Activated T-cell treated with anti-CD3 and anti-CD28 coated beads, Interleukin-2, amount 50 U/mL, for 1 hour (primary cell): ENCODE measurements around the gene MAP4K4.

ENCODE experiments used
- DNase-seq: peaks from one replicate; pipeline ENCODE4 v3.0.0-alpha.2; 2020

Gene MAP4K4

DNA sequence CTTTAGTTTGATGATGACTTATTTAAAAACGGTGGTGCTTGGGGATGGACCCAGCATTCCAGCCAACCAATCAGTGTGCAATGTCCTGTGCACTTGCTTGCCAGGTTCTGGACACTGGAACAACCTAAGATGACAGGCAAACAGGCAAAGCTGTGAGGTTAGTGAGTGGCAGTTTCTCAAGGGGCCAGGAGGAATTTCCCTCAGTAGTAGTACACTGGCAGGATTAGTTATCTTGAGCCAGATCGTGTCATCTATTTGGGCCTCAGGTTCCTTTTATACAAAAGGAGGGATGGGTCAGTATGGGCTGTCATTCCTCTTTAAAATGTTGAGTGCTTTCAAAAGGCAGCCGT, 26.6 kb downstream of the MAP4K4 start:
- no peak for DNase-seq

DNA sequence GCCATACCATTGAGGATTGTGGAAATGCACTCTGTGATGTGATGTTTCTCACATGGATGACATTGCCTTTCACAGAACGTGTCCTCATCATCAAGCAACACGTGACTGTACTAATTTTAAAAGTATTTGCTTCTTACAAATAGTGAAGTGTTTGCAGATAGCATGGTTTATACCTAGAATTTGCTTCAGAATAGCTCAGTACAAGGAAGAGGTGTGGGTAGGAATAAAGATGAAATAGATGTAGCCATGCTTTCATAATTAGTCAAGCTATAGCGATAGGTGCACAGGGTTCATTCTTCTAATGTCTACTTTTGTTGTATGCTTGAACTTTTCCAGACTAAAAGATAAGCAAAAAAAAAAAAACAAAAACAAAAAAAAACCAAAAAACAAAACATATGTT, 27.5 kb downstream of the MAP4K4 start:
- DNase-seq = no peak

DNA sequence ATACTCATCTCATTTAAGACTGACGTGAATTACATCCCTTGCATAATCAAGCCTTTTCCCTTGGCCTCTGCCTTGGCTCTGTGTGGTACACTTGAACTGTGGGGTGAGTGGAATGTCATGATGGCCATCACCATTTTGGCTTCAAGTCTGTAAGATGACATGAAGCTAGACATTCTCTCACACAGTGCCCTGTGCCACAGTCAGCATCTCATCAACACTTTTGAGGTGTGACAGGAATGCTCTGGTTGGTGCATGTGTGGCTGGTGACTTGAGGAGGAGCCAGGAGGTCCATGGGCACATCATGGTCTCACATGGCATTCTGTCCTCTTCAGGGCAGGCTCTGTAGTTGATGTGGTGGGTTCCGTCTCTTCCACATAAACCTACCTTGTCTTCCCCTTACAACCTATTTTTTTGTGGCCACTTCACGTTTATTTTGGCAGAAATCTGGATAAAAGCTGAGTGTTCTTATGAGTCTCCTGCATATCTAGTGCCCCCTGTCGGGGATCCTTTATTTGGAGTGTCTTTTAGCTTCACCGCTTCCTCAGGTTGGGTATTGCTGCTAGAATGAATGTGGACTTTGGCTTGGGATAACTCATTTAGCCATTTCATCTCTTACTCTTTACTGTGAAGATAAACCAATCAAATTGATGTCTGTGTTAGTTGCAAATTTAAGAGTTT, 28.1 kb downstream of the MAP4K4 start:
- DNase-seq = no peak

DNA sequence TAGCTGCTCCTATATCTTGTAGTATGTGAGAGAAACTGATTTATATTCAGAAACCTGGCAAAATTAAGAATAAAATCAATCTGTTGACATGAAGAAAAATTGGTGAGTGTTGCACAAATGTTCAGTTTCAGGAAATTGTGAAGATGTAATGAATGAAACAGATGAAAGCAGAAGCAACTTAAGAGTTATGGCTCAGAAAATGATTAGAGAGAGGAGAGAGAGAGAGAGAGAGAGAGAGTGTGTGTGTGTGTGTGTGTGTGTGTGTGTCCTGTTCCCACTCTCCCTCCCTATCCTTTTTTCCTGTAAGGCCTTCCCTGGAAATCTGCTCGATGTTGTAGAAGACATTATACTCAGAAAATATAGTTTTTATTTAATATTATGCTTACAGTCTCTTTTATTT, 31.4 kb downstream of the MAP4K4 start:
- DNase-seq = no peak

DNA sequence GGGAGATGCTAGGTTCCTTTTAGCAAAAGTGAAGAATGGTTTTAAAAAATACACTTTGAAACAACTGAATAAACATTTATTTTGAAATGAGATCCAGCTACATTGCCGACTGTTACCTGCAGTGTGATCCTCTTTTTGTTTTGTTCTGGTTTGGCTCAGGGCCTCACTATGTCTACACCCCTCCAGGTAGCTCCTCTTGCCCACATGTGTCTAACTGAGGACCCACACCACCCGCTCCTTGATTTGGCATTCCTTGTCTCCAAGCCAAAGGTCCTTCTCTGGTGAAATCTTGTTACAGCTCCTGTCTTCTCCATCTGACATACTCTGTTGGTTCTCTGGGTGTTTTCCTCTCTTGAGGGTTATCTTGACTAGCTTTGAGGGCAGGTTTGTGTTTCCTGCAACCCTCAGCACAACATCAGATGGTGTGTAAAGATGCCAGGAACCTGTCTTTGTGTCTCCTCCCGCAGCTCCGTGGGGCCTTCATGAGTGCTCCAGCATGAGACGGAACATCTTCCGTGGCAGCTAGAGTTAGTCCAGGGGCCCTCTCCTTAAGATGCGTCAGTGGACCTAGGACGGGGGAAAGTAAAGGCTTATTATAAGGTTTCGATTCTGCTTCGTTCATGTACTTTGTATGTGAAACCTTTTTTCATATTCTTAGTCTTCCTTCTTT, 32.1 kb downstream of the MAP4K4 start:
- DNase-seq = peak; percentile 38

DNA sequence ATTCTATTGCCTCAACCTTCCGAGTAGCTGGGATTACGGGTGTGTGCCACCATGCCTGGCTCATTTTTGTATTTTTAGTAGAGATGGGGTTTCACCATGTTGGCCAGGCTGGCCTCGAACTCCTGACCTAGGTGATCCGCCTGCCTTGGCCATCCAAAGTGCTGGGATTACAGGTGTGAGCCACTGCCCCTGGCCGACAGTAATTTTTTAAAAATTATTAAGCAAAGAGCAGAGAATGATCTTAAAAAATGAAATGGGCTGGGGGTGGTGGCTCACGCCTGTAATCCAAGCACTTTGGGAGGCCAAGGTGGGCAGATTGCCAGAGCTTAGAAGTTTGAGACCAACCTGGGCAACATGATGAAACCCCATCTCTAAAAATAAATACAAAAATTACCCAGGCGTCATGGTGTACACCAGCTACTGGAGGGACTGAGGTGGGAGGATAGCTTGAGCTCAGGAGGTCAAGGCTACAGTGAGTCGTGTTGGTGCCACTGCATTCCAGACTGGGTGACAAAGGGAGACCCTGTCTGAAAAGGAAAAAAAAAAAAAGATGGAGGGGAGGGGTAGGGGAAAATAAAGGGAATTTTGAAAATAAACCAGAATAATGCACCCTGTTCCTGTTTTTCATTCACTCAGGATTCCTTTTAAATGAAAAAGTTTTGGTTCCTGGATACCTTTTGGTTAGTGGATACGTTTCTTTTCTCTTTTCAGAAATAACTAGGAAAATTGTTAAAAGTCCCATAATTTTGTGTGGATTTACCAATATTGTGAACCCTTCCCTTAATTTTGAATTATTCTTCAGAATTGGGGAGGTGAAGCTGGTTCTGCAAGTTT, 33.9 kb downstream of the MAP4K4 start:
- no peak for DNase-seq

DNA sequence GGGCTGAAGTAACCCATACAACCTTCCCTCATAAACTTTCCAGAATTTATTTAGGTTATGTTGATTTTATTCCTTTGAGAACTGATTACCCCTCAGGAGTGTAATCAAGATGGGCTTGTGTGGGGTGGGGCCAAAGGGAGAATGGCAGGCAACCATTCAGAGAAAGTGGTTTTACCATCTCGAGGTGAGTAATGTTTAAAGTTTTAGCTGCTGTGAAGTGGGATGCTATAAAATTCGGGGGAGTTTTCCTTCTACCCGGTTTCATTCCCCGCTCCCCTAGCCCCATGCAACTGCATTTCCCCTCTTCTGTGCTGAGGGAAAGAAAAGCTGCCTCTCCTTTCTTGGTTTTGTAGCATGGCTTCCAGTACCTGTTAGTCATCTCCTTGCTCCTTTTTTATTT, 34.7 kb downstream of the MAP4K4 start:
- DNase-seq = no peak

DNA sequence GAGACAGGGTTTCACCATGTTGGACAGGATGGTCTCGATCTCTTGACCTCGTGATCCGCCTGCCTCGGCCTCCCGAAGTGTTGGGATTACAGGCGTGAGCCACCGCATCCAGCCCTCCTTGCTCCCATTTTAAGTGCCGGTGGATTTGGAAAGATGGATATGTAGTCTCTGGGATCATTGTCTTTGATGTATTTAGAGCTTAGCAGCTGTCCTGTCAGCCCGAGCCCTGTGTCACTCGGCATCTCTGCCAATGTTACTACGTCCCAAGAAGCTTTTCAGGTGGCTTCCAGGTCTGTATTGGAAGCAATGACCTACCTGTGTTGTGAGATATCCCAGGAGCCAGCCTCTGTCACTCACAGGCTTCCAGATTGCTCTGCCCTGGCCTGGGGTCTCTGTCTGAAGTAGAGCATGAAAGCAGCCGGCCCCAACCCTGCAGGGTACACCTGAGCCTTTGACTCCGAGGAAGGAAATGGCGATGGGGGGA, 35.3 kb downstream of the MAP4K4 start:
- no peak for DNase-seq

DNA sequence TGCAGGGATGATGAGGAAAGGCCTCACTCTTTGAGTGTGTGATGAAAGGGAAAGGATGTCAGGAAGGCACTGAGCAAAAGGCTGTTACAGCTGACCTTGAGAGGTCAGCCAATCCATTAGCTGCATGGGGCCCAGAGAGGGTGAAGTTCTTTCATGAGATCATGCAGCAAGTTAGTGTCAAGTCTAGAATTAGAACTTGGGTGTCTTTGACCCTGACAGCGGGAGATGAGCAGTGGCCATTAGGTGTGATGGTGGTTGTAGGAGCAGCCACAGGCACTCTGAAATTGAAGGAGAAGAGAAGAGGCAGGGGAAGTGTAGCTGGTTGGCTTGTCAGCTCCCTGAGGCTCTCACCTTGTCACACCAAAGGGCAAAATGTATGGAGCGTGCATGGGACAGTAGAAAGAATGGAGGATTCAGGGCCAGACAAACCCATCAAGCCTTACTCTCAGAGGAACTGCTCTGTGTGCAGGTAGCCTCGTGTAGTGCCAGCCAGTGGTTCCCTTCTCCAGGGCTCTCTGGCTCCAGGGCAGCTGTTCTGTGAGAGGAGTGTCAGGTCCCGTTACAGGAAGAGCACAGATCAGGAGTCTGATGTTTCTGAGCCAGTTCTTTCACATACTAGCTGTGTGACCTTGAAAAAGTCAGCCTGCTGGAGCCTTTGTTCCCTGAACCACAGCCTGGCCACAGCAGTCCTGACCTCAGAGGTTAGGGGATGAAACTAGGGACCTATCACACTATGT, 35.9 kb downstream of the MAP4K4 start:
- DNase-seq = no peak

DNA sequence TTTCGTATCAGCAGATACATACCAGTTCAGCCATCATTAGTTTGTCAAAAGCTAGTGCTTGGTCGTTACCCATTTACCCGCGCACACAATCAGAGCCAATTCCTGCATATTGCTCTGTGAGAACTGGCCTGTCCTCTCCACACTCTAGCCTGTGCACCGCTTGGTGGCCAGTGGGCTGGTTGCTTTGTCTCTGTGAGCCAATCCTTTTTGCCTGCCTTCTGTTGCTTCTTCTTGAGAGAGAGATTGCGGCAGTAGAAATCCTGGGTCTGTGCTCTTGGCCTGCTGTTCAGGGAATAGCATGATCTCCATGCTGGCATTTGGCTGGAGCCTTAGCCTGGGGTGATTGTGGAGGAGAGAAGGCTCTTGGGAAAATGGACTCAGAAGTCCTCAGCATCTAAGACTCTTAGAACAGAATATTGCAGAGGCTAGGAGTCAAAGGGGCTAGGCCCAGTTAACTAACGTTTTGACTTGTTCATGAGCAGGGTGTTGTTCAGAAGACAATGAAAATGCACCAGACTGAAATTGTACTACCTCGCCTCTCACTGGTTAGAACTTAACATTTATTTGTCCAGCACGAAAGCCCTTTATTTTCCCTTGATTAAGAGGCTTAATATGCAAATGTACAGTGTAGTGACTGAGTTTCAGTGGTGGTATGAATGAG, 37.1 kb downstream of the MAP4K4 start:
- DNase-seq = no peak

DNA sequence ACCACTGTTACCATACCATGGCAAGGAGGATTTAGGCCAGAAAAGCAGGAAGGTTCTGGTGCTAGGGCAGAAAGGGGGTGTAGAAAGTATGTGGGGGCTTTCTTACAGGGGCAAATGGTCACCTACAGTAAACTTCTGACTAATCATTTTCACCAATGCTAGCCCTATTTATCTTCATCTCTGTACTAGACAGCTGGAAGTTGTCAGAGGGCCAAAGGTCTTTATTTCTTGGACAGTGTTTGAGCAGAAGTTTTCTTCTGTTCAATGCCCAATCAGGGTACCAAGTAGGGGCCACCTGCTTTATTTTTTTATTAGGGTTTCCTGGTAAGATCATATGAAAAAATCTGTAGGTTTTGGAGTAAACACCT, 37.6 kb downstream of the MAP4K4 start:
- no peak for DNase-seq

DNA sequence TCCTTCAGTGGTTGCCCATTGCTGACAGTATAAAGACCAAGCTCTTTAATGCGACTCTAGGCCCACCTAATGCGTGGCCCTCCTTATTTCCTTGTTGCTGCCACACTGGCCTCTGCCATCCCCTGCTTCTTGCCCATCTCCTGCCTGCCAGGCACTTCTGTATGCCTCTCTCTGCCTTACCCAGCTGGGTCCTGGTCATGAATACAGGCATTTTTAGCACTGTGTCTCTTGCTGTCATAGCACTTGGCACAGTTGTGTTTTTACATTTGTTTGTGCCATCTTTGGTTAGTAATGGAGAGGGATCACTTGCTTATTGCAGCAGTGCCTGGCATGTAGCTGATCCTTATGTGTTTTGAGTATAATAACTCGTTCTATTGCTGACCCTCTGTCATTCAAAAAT, 38.7 kb downstream of the MAP4K4 start:
- DNase-seq = no peak

DNA sequence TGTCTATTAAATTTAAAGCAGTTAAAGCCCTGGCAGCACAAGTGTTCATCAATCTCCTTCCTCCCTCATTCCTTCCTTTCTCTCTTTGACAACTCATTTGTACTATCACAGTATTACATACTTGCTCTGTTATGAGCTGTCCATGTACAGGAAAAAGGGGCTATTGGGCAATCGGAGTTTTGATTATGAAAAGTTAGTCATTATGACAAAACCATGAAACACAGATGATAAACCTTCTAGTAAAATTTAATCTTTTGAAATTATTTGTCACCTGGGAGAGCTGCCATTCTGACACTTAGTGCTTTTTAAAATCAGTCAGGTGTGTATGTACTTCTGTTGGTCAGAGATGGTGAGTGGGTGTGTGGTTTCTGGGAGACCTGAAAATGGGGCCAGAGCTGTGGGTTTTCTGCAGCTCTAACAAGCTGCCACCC, 39.4 kb downstream of the MAP4K4 start:
- DNase-seq = no peak

DNA sequence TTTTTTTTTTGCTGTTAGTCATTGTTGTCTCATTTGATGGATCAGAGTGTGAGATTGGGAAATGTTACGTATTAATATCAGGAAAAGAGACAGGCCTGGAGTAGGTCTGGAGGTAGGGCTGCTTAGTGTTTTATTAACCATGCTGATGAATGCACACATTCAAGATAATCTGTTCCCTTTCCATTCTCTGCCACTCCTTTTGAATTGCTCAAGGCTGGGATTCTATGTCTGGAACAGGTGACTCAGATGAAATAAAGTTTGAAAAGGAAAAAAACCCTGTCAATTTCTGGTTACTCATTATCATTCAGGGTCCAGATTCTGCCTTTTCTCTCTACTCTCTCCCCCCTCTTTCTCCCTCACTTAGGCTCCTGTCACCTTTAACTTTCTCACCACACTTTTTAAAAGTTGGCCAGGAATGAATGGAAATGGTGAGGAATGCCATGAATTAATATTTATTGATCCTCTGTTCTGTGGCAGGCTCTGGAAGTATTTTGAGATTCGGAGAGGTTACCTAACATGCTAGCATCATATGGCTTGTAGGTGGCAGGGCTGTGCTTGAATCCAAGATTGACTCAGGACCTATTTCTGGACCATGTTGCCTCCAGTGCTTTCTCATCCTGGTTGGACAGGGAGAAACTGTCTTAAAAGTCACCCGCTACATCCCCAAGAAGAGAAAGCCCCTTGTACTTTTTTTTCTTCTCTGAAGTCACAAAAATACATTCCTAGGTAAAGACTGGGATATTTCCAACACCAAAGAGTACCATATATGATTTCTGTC, 40.2 kb downstream of the MAP4K4 start:
- DNase-seq = no peak

DNA sequence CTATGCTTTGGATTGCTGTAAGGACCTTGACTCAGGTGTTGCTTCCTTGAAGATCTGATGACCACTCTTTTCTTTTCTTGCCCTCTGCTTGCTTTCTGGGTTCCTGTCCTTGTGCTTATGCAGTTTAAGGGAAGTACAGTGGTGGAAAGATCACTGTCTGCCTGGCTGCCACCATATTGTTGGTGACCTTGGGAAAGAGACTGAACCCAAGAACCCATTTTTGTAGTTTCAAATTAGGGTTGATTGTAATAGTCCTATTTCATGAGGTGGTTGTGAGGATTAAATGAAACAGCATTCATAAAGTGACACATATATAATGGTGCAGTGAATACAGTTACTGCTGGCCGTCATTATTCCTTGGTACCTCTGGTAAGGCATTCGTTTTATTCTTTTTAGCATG, 41.1 kb downstream of the MAP4K4 start:
- no peak for DNase-seq

DNA sequence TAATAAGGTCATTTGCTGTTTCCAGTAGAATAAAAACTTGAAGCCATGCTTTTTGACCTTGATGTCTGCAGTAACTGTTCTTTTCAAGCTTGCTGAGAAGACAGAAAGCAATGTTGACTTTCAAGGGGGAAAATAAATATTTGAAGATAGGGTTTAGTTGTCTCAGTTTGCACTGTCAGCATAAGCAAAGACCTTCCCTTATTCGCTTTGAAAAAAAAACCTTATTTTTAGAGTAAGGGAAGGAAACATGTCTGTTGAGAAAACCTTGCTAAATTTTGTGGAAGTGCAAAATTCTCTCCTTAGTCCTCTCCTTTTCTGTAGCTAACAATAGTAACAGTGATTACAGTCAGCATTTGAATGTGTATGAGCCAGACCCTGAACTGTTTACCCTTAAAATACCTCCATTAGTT, 43.1 kb downstream of the MAP4K4 start:
- no peak for DNase-seq

DNA sequence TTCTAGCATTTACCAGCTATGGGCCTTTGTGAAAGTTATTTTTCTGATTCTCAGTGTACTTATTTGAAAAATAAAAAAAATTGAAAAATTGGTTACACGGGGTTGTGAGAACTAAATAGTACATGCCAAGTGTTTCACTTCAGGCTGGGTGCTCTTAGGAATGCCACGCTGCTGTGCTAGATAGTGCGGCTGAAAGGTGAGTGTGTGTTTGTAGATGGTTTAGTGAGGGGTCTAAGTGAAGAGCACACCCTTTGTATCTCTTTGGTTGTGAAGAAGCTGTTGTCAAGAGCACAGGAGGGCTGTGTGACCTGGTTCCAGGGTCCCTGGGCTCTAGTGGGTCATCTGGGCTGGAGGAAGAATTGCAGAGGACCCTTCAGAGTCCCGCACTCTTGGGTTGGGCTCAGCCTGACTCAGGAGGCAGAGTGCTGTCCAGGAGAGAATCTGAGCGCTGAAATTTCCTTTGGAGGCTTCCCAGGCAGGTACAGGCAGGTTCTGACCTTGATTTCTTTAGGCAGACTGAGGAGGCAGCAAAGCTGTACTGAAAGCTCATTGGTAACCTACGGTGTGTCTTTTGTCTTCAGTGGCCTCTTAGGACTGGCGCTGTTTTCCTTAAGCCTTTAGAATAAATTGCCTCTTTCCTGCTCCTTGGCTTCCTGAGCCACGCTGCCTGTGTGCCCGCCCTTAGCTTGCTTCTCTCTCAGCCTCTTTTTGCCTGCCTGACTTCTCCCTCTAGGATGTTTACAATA, 44.4 kb downstream of the MAP4K4 start:
- DNase-seq = no peak

DNA sequence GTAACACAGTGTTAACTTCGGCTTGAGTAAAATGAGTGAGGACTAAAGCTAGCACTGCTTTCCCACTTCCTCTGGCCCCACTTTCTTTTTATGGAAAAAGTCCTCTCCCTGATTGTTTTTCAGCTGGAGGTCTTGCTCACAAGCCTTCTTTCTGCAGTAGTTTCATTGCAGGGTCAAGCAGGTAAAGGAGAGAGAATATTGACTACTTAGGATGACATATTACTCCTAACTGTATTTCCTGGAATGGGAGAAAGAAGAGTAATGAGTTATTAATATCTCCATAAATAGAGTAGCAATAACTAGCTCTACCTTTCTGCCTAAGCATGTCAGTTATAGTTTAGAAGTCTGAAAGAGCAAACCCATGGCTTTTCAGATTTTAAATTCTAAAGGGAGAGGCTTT, 45.0 kb downstream of the MAP4K4 start:
- no peak for DNase-seq

DNA sequence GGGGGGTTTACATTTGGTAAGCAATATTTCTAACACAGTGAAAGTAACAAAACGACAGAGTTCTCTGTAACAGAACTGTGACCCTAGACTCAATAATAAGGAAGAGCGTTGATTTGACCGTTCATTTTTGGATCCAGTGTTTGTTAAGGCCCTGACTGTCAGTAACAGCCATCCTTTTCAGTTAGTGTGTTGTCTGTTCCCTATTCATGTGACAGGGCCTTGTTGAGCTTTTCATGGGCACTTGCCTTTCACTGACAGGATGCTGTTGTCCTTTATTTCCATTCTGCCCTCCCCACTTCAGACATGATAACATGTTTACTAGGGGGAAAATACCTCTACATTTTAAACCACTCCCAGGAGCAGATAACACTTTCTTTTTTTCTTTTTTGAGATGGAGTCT, 45.8 kb downstream of the MAP4K4 start:
- no peak for DNase-seq

DNA sequence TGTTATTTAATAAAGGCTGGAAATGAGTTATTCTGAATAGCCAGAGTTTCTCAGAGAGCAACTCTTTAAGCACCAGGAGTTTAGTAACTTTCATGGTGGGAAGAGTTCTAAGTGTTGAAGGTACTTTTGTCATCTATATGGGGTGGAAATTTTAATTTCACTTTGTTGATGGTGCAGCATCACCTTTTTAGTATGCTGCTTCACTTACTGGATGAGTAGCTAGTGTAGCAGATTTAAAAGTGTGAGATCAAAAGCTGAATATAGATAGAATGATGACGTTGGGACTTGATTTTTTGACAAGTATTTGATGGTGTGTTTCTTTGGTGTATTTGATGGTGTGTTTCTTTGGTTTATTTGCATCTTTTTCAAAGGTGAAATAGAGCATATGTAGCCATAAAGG, 47.3 kb downstream of the MAP4K4 start:
- no peak for DNase-seq
